Spleen (tissue), 7 donors: ENCODE data around the gene CACNA1F.

Experiments
- CTCF ChIP-seq, 11 experiments: fragments of 200-600 bp in 7 of 11; fragments of 450-650 bp in 4 of 11; sonication (generic) in 4 of 11; IDR thresholded peaks in 8 of 11; conservative IDR thresholded peaks in 3 of 11; 1 replicate in 7 of 11; 2 replicates in 4 of 11; pipeline versions ENCODE4 v1.4.0 to v1.8.0; 2016 to 2021; ENCODE audit warnings: antibody characterized with exemption in 11 of 11, inconsistent platforms in 4 of 11, mild to moderate bottlenecking in 1 of 11
- POLR2A ChIP-seq, 3 donors: fragments of 450-650 bp; IDR thresholded peaks; one replicate each; pipeline ENCODE4 v1.5.1; 2017; ENCODE audit warnings: antibody characterized with exemption in 3 of 3, mild to moderate bottlenecking in 1 of 3
- POLR2AphosphoS5 ChIP-seq, 3 donors: sonication (generic); formaldehyde crosslinking; IDR thresholded peaks; one replicate each; pipeline ENCODE4 v1.5.1; 2017; ENCODE audit warnings: antibody characterized with exemption in 3 of 3
- donor health status: DM: no; HTN: no; CAD: no; lungs with moderate emphysema.
- donor health status: DM: no; HTN: no; CAD: no.
- donor health status: DM: no; HTN: no; CAD: no.

GRCh38 chrX:49273181-49273727 is 40.1 kb upstream of the CACNA1F start:
- TF ChIP-seq CTCF (IDR thresholded peaks at IDR 0.05 in 8 of 11, conservative IDR thresholded peaks at IDR 0.05 in 3 of 11): no peak
- TF ChIP-seq POLR2AphosphoS5 (IDR thresholded peaks at IDR 0.05): no peak
- TF ChIP-seq POLR2A (IDR thresholded peaks at IDR 0.05): no peak
